GM19099 (cell line): ENCODE measurements around the gene NSG2.

ENCODE experiments used
- POLR2A ChIP-seq: IDR thresholded peaks from 3 replicates; pipeline ENCODE4 v1.6.1; 2011; ENCODE audit warnings: low read depth; ENCODE audit not compliant: insufficient read length; ENCODE audit errors: extremely low read depth

The NSG2 gene

GRCh38 chr5:174087783-174088182, 42.3 kb downstream of the NSG2 start:
- TF ChIP-seq POLR2A, result no peak

- no peak for TF ChIP-seq POLR2A
Measured at GRCh38 chr5:174090129-174090528, 44.6 kb downstream of the NSG2 start.

- no peak for TF ChIP-seq POLR2A
Measured at GRCh38 chr5:174093123-174093522, 47.6 kb downstream of the NSG2 start.

GRCh38 chr5:174094857-174095606, 49.5 kb downstream of the NSG2 start:
- TF ChIP-seq POLR2A, result no peak

- no peak for TF ChIP-seq POLR2A
Measured at GRCh38 chr5:174096619-174097018, 51.1 kb downstream of the NSG2 start.

GRCh38 chr5:174097486-174098185, 52.1 kb downstream of the NSG2 start:
- no peak for TF ChIP-seq POLR2A

- TF ChIP-seq POLR2A, result no peak
Measured at GRCh38 chr5:174098694-174099093, 53.2 kb downstream of the NSG2 start.

GRCh38 chr5:174100490-174100889, 55.0 kb downstream of the NSG2 start:
- TF ChIP-seq POLR2A, result no peak

- no peak for TF ChIP-seq POLR2A
Measured at GRCh38 chr5:174101195-174101730, 55.8 kb downstream of the NSG2 start.

- TF ChIP-seq POLR2A, result no peak
Measured at GRCh38 chr5:174106997-174107655, 61.6 kb downstream of the NSG2 start.

GRCh38 chr5:174108745-174109144, 63.2 kb downstream of the NSG2 start:
- TF ChIP-seq POLR2A, result no peak

- no peak for TF ChIP-seq POLR2A
Measured at GRCh38 chr5:174109698-174110260, 64.3 kb downstream of the NSG2 start.

GRCh38 chr5:174110310-174110709, 64.8 kb downstream of the NSG2 start:
- no peak for TF ChIP-seq POLR2A

GRCh38 chr5:174111287-174111973, 65.9 kb downstream of the NSG2 start:
- TF ChIP-seq POLR2A, result no peak

GRCh38 chr5:174115226-174115625, 69.7 kb downstream of the NSG2 start:
- TF ChIP-seq POLR2A, result no peak

- TF ChIP-seq POLR2A, result no peak
Measured at GRCh38 chr5:174118823-174119467, 73.4 kb downstream of the NSG2 start.
